GM12873 (cell line): ENCODE data around the gene LAMA5.

ENCODE experiments used
- CTCF ChIP-seq: IDR thresholded peaks from 2 replicates; pipeline ENCODE4 v1.5.1; 2012; ENCODE audit warnings: low read depth, mild to moderate bottlenecking, moderate library complexity, low read length, control low read depth; ENCODE audit not compliant: insufficient read depth; ENCODE audit errors: missing control alignments

The LAMA5 gene

GRCh38 chr20:62326959-62327725 lies 40.0 kb downstream of the LAMA5 start:
- TF ChIP-seq CTCF, result no peak

GRCh38 chr20:62326559-62326958 lies 40.6 kb downstream of the LAMA5 start:
- no peak for TF ChIP-seq CTCF

- no peak for TF ChIP-seq CTCF
These were observed 41.8 kb downstream of the LAMA5 start for GRCh38 chr20:62325172-62325905.

- TF ChIP-seq CTCF, result no peak
These were observed 42.9 kb downstream of the LAMA5 start for GRCh38 chr20:62323980-62324906.

- no peak for TF ChIP-seq CTCF
These were observed 43.7 kb downstream of the LAMA5 start for GRCh38 chr20:62323146-62323979.

GRCh38 chr20:62322492-62323041 lies 44.5 kb downstream of the LAMA5 start:
- TF ChIP-seq CTCF, result no peak
